HG03342 (cell line): ENCODE results near the gene DSG2.

Source experiments
- ATAC-seq: cut with Tn5 transposase; IDR thresholded peaks from one replicate; pipeline ENCODE4 v1.9.1; 2021; ENCODE audit warnings: mild to moderate bottlenecking, moderate library complexity; ENCODE audit not compliant: unreplicated experiment

DSG2 gene

DNA sequence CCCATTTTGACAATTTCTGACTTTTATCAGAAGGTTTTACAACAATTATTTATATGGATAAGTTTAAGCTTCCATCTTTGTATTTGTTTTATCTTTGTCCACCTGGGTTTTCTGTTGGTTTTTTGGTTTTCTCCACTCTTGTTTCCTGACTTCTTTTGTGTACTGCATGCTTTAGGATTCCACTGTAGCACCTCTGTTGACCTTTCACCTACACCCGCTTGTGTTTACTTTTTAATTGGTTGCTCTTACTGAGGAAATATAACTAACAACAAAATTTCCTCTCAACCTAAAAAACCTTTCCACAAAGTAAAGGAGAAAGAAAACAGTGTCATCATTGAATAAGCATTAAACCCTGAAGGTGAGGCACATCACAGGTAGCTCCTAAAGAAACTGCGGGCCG is 53.9 kb downstream of the DSG2 start:
- no peak for ATAC-seq

DNA sequence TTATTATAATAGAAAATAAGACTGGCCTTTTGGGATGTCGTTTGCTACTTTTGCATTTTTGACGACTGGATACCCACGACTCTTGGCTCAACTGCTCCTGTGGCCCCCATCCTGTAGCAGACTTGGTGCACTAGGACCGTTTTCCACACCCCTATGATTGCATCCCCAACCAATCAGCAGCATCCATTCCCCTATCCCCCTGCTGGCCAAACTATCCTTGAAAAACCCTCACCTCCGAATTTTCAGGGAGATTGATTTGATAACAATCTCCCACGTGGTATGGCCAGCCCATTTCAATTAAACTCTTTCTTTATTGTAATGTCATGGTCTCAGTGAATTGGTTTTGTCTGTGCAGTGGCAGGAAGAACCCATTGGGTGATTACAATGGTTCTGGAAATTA is 55.8 kb downstream of the DSG2 start:
- ATAC-seq, result no peak

- no peak for ATAC-seq
These were observed 56.8 kb downstream of the DSG2 start for GRCh38 chr18:31554776-31555175.

DNA sequence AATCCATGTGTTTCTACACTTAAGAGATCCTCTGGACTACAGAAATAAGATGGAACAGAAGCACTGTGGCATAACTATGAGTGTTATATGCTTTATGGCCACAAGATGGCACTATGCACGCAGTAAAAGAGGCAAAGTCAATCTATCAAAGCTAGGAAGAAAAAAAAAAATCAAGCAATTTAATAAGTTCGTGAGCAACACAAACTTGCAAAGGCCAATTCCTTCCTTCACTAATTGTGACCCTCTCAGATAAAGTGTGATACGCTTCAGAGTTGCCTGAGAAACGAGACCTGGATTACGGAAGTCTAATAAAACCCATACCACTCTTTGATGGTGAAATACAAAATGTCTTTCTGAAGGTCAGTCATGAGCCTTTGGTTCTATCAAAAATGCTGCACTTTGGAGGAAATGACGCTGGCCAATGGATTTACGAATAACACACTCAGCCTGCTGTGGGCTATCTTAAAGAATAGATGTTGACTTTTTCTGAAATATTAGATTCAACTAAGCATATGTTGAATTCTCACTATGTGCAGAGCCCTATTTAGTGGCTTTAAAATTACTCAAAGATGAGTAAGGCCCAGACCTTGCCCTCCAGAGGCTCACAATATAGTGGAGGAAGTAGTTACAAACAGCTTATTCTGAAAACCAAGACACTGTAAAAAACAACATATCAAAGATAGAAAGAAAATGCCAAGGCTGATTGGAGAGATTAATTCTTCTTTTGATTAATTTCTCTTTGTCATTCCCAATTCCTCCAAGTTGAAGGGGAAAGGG is 58.2 kb downstream of the DSG2 start:
- peak; percentile 79 for ATAC-seq

GRCh38 chr18:31557446-31557845 is 59.5 kb downstream of the DSG2 start:
- ATAC-seq, result no peak

DNA sequence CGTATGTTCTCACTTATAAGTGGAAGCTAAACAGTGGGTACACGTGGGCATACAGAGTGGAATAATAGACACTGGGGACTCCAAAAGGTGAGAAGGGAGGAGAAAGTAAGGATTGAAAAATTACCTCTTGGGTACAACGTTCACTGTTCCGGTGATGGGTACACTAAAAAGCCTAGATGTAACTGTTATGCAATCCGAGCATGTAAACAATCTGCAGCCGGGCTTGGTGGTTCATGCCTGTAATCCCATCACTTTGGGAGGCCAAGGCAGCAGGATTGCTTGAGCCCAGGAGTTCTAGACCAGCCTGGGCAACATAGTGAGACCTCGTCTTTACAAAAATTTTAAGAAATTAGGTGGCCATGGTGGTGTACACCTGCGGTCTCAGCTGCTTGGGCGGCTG is 60.6 kb downstream of the DSG2 start:
- ATAC-seq, result no peak

- ATAC-seq, result no peak
These were observed 64.7 kb downstream of the DSG2 start for GRCh38 chr18:31562726-31563125.

DNA sequence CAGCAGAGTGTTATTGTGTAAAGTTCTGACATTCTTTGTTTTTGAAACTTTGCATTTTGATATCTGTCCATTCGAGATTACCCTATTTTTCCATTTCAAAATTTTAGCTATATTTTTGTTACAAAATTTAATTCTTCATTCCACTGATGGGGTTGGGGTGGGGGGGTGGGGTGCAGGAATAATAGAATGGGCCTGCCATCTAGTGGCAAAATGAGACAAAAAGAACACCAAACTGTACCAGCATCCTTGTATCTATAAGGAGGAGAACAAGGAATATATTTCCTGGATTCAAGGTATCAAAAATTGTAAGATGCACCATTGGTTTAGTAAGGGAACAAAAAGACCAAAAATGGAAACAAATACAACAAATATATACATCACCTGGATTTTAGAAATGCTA is 65.8 kb downstream of the DSG2 start:
- ATAC-seq, result no peak

GRCh38 chr18:31565345-31565744 is 67.4 kb downstream of the DSG2 start:
- ATAC-seq, result no peak

- no peak for ATAC-seq
These were observed 68.0 kb downstream of the DSG2 start for GRCh38 chr18:31565782-31566512.

DNA sequence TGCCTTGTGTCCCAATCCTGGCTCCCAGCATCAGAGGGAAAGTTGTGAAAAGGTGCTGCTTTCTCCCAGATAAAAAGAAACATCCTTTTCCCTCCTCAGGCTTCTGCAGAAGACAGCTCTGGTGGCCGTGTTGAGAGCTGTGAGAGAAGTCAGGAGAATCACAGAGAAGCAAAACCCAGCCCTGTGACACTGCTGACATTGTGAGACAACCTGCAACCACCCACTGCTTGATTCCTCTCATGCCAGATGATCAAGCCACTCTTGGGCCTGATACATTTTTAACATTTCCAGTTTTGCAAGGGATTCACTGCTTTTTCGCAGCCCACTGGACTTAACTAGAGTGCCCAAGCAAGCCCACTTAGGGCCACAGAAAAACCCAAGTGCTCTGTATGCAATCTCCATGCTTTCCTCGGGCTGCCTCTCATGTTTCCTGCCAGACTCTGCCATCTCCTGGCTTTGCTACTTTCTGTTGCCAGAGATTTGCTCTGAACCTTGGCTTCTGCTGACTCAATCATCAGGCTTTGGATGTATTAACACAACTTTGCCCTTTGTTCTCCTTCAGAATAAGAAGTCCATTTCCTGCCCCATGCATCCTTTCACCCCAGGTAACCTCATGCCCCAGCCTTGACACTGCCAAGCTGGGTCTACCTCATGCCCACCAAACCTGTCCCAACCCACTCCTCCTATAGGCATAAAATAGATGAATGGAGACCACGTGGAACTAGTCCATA is 68.8 kb downstream of the DSG2 start:
- ATAC-seq, result no peak

GRCh38 chr18:31572368-31572767 is 74.4 kb downstream of the DSG2 start:
- no peak for ATAC-seq

GRCh38 chr18:31573051-31573450 is 75.1 kb downstream of the DSG2 start:
- ATAC-seq, result no peak

- ATAC-seq, result no peak
These were observed 76.4 kb downstream of the DSG2 start for GRCh38 chr18:31574359-31574758.

DNA sequence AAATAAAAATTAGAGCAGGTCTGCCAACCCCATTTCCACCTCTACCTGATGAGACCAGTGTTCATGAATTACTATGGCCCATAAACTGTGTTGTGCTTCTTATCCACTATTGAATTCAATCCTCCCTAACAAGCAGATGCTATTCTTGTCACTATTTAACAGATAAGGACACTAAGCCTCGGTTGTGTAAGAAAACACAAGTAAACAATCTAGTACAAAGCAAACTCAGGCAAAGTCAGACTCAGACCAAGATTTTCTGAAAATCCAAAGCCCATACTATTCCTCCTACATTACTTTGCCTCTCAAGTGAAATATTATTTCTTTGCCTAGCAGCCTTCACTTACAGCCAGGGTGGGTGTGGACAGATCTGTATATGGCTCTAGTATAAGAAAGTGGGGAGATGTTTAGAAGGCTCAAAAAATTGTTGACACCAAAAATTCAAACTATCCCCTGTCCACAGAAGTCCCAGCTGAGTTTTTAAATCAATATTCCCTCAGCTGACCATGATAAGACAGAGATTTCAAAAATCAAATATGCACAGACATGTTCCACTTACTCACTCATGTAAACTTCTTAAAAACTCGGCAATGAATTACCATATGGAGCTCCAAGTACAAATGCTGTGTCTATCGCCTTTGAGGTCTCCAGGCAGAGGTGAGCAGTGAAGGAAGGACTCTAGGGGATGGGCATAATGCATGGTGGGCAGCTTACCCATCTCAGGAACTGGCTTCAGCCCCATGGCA is 77.7 kb downstream of the DSG2 start:
- ATAC-seq, result no peak

- ATAC-seq, result no peak
These were observed 78.7 kb downstream of the DSG2 start for GRCh38 chr18:31576670-31577069.

GRCh38 chr18:31577195-31577594 is 79.2 kb downstream of the DSG2 start:
- no peak for ATAC-seq

GRCh38 chr18:31578126-31578525 is 80.1 kb downstream of the DSG2 start:
- no peak for ATAC-seq

DNA sequence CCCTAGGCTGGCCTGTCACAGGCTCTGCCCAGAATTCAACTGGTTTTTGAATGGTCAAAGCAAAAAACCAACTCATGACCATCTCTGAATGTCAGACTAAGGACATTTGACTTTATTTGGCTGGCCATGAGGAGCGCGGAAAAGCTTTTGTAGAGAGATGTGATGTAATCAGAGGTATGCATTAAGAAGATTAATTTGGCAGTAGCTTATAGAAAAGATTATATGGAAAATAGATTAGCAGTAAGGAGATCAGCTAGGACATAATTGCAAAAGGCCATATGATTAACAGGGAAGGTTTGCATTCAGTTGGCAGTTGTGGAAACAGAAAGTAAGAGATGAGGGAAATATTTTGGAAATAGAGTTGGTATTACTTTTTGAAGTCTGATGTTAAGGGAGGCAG is 81.4 kb downstream of the DSG2 start:
- ATAC-seq, result no peak

DNA sequence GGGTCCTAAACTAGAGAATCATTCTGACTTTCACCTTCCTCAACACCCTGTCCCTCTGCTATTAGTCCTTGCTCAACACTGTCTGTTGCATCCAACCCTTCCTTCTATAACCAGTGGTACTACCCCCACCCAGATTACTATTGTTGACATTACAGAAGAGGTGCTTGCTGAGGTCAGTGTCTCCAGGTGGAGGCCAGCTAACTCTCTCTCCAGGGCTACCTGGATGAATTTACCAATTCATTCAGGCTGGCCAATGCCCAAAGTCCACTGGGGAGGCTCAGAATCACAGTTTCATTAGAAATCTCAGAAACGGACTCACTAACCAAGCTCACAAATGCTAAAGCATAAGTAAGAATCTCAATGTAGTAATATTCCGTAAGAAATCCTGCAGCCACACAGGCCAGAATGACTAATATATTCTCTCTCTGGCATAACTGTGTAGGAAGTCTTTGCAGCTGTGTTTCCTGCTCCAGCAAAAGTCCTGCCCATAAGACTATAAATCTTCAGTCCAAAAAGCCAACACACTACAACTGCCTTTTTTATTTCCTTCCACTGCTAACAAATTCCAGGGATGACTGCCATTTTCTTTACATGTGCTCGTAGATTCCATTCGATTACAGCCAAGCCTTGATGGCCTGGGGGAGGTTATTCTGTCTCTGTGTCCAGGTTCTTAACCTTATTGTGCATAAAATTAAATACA is 83.7 kb downstream of the DSG2 start:
- no peak for ATAC-seq
